GM19023 (cell line): ENCODE results near the gene F12.
A peak's percentile ranks its signal among the peaks of the same experiment; 100 is the strongest.

ENCODE experiments used
- ATAC-seq: cut with Tn5 transposase; IDR thresholded peaks from one replicate; pipeline ENCODE4 v1.9.1; 2021; ENCODE audit warnings: mild to moderate bottlenecking, moderate library complexity; ENCODE audit not compliant: unreplicated experiment

The F12 gene

GRCh38 chr5:177446200-177447065, 37.1 kb upstream of the F12 start, which contains the start of gene PRR7:
TSS of gene PRR7 (plus strand) at chr5:177446814. CDS start at chr5:177455068, 8,254 bp downstream.
- peak; percentile 54 for ATAC-seq

- no peak for ATAC-seq
Observed at GRCh38 chr5:177445917-177446199, 36.5 kb upstream of the F12 start.

DNA sequence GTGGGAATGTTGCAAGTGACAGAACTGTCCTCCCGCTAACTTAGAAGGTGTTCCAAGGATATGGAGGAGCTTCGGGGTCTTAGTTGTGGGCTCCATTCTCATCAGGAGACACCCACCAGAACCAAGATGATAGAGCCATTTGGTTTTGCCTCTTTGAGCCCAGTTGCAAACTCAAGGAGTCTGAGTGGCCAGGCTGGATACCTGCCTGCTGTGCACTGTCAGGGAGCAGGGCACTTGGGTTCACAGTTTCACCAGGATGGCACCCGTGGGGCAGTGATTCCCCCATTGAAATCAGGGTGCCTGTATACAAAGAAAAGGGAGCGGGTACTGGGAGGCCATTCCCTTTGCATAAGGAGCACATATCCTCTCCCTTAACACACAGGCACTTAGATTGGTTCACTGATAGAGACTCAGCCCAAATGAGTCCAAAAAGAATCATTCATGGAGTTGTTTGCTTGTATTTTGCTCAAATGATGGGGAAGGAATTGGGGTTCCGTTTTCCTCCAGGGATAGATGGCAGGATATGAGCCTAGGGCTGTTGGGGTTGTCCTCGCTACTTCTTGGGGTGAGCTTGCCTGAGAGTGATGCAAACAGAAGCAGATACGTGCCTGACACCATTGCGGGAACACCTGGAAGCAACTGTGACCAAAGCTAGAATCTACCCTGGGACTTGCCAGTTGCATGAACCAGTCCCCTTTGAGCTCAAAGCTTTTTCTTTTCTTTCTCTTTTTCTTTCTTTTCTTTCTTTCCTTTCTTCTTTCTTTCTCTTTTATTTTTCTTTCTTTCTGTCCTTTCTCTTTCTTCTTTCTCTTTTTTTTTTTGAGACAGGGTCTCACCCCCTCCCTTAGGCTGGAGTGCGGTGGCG, 35.9 kb upstream of the F12 start:
- no peak for ATAC-seq

GRCh38 chr5:177444106-177445051, 35.0 kb upstream of the F12 start:
- no peak for ATAC-seq

GRCh38 chr5:177443144-177443983, 34.0 kb upstream of the F12 start:
- no peak for ATAC-seq

DNA sequence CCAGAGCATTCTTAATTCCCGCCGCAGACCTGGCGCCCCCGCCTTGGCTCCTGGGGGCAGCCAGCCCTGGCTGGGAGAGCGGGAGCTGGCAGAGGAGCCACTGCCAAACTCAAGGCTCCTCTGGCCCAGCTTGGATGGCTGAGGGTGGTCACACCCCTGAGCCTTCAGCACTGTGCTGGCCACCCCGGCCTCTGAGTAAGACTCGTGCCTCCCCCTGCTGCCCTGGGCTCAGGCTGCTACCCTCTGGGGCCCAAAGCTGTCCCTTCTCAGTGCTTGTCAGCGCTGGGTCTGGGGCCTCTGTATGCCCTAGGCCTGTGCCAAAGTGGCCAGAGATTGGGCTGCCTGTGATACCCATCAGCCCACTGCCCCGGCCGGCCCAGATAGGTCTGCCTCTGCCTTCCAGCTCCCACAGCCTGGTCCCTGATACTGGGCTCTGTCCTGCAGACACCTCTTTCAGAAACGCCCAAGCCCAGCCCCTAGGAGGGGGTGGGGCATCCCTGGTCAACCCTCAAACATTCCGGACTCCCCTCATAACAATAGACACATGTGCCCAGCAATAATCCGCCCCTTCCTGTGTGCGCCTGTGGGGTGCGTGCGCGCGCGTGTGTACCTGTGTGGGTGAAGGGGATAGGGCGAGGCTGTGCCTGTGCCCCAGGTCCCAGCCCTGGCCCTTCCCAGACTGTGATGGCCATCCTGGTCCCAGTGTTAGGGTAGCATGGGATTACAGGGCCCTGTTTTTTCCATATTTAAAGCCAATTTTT, 32.9 kb upstream of the F12 start:
- no peak for ATAC-seq

DNA sequence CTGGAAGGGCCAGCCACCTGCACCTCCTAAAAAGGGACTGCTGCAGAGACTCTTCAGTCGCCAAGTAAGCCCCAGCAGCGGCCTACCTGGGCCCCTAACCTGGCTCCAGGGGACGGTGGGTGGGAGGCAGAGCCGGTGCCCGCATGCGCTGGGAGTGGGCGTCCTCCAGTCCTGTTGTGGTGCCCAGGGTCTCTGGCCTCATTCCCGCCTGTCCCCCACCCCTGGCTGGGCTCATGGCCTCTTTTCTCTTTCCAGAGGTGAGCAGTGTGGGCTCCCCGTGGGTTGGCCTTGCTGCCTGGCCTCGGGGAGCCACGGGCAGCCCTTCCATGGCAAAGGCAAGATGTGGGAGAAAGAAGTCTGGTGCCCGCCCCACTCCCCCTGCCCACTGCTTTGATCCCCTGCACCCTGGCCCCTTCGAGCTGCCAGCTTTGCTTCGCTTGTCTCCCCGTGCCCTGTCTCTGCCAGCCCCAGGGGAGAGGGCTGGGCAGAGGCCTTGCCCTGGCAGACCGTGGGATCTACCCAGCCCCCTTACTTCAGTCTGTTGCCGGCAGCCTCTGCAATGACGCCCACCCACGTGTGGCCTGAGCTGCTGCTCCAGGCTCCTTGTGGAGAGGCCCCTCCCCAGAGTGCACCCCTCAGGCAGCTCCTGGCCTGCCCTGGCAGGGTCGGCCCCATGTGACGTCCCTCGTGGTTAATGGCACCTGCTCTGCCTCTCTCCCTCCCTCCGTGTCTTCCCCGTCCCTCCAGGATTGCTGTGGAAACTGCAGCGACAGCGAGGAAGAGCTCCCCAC, 31.8 kb upstream of the F12 start:
- no peak for ATAC-seq

DNA sequence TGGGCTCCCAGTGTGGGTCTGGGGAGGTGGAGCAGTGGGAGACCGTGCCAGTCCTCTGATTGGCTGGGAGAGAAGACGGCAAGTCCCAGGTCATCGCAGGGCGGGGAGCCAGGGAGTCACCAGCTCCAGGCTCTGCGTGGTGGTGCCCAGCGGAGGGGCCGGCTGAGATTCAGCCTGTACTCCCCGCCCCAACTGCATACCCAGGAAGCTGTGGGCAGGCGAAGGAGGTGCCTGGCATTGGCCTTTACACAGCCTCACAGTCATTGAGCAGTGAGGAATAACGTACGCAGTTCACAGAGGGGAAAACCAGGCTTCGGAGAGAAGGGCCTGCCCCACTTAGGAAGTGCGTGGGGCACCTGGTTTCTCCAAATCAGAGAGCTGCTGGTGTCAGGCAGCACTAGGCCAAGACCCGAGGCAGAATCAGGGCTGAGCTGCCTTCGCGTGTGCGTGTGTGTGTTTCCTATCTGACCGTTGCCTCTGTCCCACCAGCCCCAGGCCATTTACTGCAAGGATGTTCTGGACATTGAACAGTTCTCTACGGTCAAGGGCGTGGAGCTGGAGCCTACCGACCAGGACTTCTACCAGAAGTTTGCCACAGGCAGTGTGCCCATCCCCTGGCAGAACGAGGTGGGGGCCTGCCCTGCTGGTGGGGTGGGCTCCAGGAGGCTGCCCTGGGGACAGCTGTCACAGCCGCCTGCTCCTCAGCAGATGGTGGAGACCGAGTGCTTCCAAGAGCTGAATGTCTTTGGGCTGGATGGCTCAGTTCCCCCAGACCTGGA, 31.0 kb upstream of the F12 start:
- no peak for ATAC-seq

DNA sequence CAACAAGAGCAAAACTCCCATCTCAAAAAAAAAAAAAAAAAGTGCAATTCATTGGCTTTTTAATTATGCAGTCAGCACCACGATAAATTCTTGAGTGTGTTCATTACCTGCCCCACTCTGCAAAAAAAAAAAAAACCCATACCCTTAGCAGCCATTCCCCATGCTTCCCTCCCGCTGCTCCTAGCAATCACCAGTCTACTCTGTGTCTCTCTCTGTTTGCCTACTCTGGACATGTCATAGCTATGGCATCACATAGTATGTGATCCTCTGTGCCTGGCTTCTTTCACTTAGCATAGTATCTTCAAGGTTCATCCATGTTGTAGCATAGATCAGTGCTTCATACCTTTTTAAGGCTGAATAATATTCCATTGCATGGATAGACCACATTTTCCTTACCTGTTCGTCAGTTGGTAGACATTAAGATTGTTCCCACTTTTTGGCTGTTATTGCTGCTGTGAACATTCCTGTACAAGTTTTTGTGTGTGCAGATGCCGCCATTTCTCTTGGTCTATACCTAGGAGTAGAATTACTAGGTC, 30.2 kb upstream of the F12 start:
- no peak for ATAC-seq

- no peak for ATAC-seq
Observed at GRCh38 chr5:177438468-177438867, 29.1 kb upstream of the F12 start.

DNA sequence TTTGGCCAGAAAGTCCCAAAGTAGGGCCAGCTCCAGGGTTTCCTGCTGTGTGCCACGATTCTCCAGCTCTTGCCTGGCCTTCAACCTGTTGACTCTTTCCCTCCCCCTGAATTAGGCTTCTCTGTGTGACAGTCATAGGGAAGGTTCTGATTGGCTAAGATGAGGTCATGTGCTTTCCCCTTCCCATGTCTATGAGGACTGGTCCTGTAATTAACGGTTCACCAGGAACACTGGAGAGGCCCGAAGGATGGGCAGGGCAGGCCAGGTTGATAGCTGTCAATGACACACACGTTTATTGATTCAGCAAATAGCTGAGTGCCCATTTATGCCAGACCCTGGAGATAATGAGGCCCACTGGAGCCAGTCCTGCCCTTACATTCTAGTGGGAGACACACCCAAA, 28.3 kb upstream of the F12 start:
- ATAC-seq, result no peak

DNA sequence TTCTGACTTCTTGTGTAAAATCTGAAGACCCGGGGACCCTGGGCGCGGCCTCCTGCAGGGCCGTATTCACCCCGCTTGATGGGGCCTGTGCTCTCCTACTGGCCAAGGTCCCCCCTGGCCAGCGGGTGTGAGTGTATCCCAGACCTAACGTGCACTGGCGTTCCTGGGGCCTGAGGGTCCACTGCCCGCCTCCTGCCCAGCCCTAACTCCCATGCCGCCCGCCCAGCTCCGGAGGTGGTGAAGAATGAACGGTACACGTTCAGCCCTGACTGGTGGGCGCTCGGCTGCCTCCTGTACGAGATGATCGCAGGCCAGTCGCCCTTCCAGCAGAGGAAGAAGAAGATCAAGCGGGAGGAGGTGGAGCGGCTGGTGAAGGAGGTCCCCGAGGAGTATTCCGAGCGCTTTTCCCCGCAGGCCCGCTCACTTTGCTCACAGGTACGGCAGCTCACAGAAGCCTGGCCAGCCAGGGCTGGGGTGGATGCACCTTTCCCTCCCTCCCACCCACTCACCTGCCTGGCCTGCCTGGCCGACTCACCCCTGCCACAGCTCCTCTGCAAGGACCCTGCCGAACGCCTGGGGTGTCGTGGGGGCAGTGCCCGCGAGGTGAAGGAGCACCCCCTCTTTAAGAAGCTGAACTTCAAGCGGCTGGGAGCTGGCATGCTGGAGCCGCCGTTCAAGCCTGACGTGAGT, 26.6 kb upstream of the F12 start:
- ATAC-seq, result no peak

- no peak for ATAC-seq
Observed at GRCh38 chr5:177434942-177435738, 25.8 kb upstream of the F12 start.

GRCh38 chr5:177434437-177434836, 25.1 kb upstream of the F12 start:
- ATAC-seq, result no peak

GRCh38 chr5:177433658-177434217, 24.4 kb upstream of the F12 start:
- no peak for ATAC-seq
